Measurements from ENCODE around the gene SLC25A30. TPM values are rescaled to one million over a fixed set of nuclear protein-coding genes. Genes with fewer than 3 reads are reported as not detected.

Gene SLC25A30
- total RNA-seq, 4 donors from 2014 or later: 7.4 to 16.3 (median 13.1) TPM

DNA sequence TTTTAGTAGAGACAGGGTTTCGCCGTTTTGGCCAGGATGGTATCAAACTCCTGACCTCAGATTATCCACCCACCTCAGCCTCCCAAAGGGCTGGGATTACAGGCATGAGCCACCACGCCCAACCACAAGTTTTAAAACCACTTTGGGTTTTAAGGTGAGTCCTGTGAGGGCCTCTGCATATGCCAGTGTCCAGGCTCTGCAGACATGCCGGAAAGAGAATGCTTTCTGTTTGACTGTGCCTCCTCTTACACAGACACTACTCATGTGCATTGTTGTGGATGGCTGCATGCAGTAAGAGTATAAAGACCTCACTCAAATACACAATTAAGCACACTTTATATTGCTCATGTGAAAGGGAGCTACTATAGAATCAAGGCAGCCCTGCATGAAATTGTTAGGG, 20.8 kb upstream of the SLC25A30 start:
- no peaks in the 10 kb centered on the region for H3K27me3 ChIP-seq
- WGBS, 2 donors (ENCODE audit: low coverage in 1 of 2): 80 to 88% methylated on average over 1 to 3 of the region's 4 CpGs
- TF ChIP-seq EP300 (IDR thresholded peaks at IDR 0.05) (no peak), POLR2A (IDR thresholded peaks at IDR 0.05) (no peak), POLR2AphosphoS5 (IDR thresholded peaks at IDR 0.05) (no peak)
- TF ChIP-seq, protein P1, sequence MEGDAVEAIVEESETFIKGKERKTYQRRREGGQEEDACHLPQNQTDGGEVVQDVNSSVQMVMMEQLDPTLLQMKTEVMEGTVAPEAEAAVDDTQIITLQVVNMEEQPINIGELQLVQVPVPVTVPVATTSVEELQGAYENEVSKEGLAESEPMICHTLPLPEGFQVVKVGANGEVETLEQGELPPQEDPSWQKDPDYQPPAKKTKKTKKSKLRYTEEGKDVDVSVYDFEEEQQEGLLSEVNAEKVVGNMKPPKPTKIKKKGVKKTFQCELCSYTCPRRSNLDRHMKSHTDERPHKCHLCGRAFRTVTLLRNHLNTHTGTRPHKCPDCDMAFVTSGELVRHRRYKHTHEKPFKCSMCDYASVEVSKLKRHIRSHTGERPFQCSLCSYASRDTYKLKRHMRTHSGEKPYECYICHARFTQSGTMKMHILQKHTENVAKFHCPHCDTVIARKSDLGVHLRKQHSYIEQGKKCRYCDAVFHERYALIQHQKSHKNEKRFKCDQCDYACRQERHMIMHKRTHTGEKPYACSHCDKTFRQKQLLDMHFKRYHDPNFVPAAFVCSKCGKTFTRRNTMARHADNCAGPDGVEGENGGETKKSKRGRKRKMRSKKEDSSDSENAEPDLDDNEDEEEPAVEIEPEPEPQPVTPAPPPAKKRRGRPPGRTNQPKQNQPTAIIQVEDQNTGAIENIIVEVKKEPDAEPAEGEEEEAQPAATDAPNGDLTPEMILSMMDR (IDR thresholded peaks at IDR 0.05): no peak
- peaks cover 0 to 20% (median 0%) of the 10 kb centered on the region in 3 donors for H3K4me1 ChIP-seq
- no peak overlapping the region for H3K4me3 ChIP-seq
- H3K27ac ChIP-seq: no peak overlapping the region
- no peaks in the 10 kb centered on the region for H3K36me3 ChIP-seq
- H3K9me3 ChIP-seq: no peaks in the 10 kb centered on the region
- no peak for ATAC-seq

GRCh38 chr13:45437947-45438346, 19.8 kb upstream of the SLC25A30 start:
- H3K27me3 ChIP-seq: no peaks in the 10 kb centered on the region
- H3K9me3 ChIP-seq: no peaks in the 10 kb centered on the region
- no peak overlapping the region for H3K4me3 ChIP-seq
- 64 to 87% methylated on average over 3 to 4 of the region's 4 CpGs for WGBS, 2 donors (ENCODE audit: low coverage in 1 of 2)
- no peak for TF ChIP-seq EP300 (IDR thresholded peaks at IDR 0.05)
- no peak for TF ChIP-seq POLR2AphosphoS5 (IDR thresholded peaks at IDR 0.05)
- TF ChIP-seq, protein P1 (IDR thresholded peaks at IDR 0.05): no peak
- no peak for ATAC-seq
- peaks cover 0 to 20% (median 0%) of the 10 kb centered on the region in 3 donors for H3K4me1 ChIP-seq
- no peaks in the 10 kb centered on the region for H3K36me3 ChIP-seq
- no peak overlapping the region for H3K27ac ChIP-seq

DNA sequence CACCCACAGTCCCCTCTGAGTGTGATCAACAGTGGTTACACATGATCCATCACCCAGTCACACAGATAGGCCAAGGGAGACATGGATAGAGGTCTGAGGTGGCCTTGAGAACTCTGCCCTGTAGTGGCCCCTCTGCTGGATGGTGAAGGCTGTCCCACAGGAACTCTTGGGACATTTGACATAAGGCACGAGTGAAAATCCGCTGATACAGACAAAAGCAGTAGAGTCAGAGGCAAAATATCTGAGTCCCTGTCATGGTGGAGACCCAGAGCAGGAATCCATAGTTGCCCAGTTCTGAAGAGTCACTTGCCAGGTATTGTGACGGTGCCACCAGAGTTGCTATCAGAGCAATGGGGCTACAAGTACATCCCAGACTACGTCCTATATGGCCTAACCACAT, 18.8 kb upstream of the SLC25A30 start:
- Histone ChIP-seq H3K27me3 (no peaks in the 10 kb centered on the region), H3K9me3 (no peaks in the 10 kb centered on the region), H3K4me3 (no peak overlapping the region), H3K36me3 (no peaks in the 10 kb centered on the region), H3K27ac (no peak overlapping the region), H3K4me1 (peaks cover 0 to 20% (median 0%) of the 10 kb centered on the region in 3 donors)
- ATAC-seq: no peak
- WGBS, 2 donors (ENCODE audit: low coverage in 1 of 2): 100% methylated on average over 2 to 3 of the region's 4 CpGs
- TF ChIP-seq, protein P1 (IDR thresholded peaks at IDR 0.05): no peak
- TF ChIP-seq POLR2A (IDR thresholded peaks at IDR 0.05) (no peak), EP300 (IDR thresholded peaks at IDR 0.05) (no peak), POLR2AphosphoS5 (IDR thresholded peaks at IDR 0.05) (no peak)

DNA sequence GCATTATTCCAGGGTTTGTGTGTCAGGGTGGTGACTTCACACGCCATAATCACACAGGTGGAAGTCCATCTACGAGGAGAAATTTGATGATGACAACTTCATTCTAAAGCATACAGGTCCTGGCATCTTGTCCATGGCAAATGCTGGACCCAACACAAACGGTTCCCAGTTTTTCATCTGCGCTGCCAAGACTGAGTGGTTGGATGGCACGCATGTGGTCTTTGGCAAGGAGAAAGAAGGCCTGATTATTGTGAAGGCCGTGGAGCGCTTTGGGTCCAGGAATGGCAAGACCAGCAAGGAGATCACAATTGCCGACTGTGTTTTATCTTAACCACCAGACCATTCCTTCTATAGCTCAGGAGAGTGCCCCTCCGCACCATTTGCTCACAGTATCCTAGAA, 18.2 kb upstream of the SLC25A30 start:
- Histone ChIP-seq H3K27me3 (no peaks in the 10 kb centered on the region), H3K9me3 (no peaks in the 10 kb centered on the region), H3K36me3 (no peaks in the 10 kb centered on the region), H3K4me1 (peaks cover 0 to 14% (median 0%) of the 10 kb centered on the region in 3 donors), H3K27ac (no peak overlapping the region), H3K4me3 (no peak overlapping the region)
- TF ChIP-seq, protein P1 (IDR thresholded peaks at IDR 0.05): no peak
- no peak for TF ChIP-seq EP300 (IDR thresholded peaks at IDR 0.05)
- TF ChIP-seq POLR2A (IDR thresholded peaks at IDR 0.05): no peak
- TF ChIP-seq POLR2AphosphoS5 (IDR thresholded peaks at IDR 0.05): no peak
- ATAC-seq: no peak
- WGBS, 2 donors (ENCODE audit: low coverage in 1 of 2): 79 to 92% methylated on average over 6 to 7 of the region's 9 CpGs

DNA sequence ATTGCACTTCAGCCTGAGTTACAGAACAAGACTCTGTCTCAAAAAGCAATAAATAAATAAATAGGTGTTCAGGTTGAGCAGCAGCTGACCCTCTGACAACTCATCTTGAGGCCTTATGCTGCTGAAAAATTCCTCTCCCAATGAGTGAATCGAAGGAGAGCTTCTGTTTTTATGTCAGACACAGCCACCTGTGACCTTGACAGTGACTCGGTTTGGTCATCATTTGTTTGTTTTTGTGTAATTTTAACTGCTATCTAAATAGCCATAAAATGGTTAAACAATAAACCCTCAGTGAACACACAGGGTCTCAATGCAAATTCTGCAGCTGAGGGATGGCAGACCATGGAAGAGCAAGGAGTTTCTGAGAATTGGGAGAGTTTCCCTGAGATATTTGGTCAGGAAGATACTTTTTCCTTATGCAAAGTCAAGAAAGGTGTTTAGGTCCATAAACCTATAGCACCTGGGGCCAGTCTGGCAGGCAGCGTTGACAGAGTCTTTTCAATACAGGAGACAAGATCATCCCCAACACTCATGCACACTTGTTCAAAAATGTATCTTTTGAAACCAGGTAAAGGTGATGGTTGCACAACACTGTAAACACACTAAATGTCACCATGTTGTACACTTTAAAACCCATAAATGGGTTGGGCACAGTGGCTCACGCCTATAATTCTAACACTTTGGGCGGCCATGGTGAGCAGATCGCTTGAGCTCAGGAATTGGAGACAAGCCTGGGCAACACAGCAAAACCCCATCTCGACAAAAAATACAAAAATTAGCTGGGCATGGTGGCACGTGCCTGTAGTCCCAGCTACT, 16.6 kb upstream of the SLC25A30 start:
- no peaks in the 10 kb centered on the region for H3K27me3 ChIP-seq
- no peaks in the 10 kb centered on the region for H3K36me3 ChIP-seq
- H3K9me3 ChIP-seq: no peaks in the 10 kb centered on the region
- H3K27ac ChIP-seq: no peak overlapping the region
- H3K4me3 ChIP-seq: no peak overlapping the region
- 62 to 81% methylated on average over 5 to 7 of the region's 8 CpGs for WGBS, 2 donors (ENCODE audit: low coverage in 1 of 2)
- no peaks in the 10 kb centered on the region for H3K4me1 ChIP-seq
- TF ChIP-seq EP300 (IDR thresholded peaks at IDR 0.05) (no peak), POLR2AphosphoS5 (IDR thresholded peaks at IDR 0.05) (no peak), POLR2A (IDR thresholded peaks at IDR 0.05) (no peak)
- TF ChIP-seq, protein P1 (IDR thresholded peaks at IDR 0.05): no peak
- no peak for ATAC-seq
